IMR-90 (cell line): Measurements from ENCODE around the gene ANKFY1. TPM values are rescaled to one million over a fixed set of nuclear protein-coding genes. Genes with fewer than 3 reads are reported as not detected.

Source experiments
- ATAC-seq: fragments of 200-7000 bp; cut with Tn5 transposase; 2 replicates; pipeline ENCODE4 v1.9.1; 2020; ENCODE audit warnings: low read depth, mild to moderate bottlenecking, moderate library complexity
- BruUV-seq: library from RNA; stranded (reverse); fragments of 400-500 nt; replicated peaks from 2 replicates; lab custom pipeline; 2021; lab: Mats Ljungman, UMichigan
- CTCF ChIA-PET: fragments of 300-600 bp; formaldehyde crosslinking; extraction: SDS; loops from one replicate; lab custom pipeline; 2021; ENCODE audit warnings: antibody characterized with exemption; lab: Yijun Ruan, JAX
- POLR2A ChIA-PET: fragments of 300-600 bp; sonication (Branson Sonifier 250); formaldehyde crosslinking; loops from one replicate; lab custom pipeline; 2022; ENCODE audit warnings: antibody characterized with exemption; ENCODE audit not compliant: unreplicated experiment; lab: Charles Lee
- DNase-seq: peaks from one replicate; pipeline ENCODE4 v3.0.0; 2013
- H2AFZ ChIP-seq: replicated peaks from 2 replicates; pipeline ENCODE3; 2013; ENCODE audit warnings: low read length, mild to moderate bottlenecking; ENCODE audit not compliant: poor library complexity
- H2AK5ac ChIP-seq: 2 replicates; pipeline ENCODE4 v1.6.1; 2013; ENCODE audit warnings: low read depth, low read length, inconsistent platforms
- H2AK9ac ChIP-seq: replicated peaks from 2 replicates; pipeline ENCODE3; 2013; ENCODE audit warnings: mild to moderate bottlenecking, low read depth, low read length, moderate library complexity; ENCODE audit not compliant: poor library complexity
- H2BK120ac ChIP-seq: 2 replicates; pipeline ENCODE4 v1.6.1; 2013; ENCODE audit warnings: low read depth, low read length, inconsistent platforms
- H2BK15ac ChIP-seq: 3 replicates; pipeline ENCODE4 v1.6.1; 2013; ENCODE audit warnings: low read depth, low read length, inconsistent platforms
- H2BK20ac ChIP-seq: 2 replicates; pipeline ENCODE4 v1.6.1; 2013; ENCODE audit warnings: low read depth, mild to moderate bottlenecking, inconsistent platforms, low read length, moderate library complexity
- H2BK5ac ChIP-seq: 2 replicates; pipeline ENCODE4 v1.6.1; 2013; ENCODE audit warnings: mild to moderate bottlenecking, low read depth, low read length, inconsistent platforms; ENCODE audit not compliant: poor library complexity, severe bottlenecking
- H3K14ac ChIP-seq: replicated peaks from 2 replicates; pipeline ENCODE4 v1.6.1; 2013; ENCODE audit warnings: low read depth, low read length, inconsistent platforms
- H3K18ac ChIP-seq: 2 replicates; pipeline ENCODE4 v1.6.1; 2013; ENCODE audit warnings: low read depth, low read length, control low read depth
- H3K23ac ChIP-seq: 2 replicates; pipeline ENCODE4 v1.6.1; 2013; ENCODE audit warnings: low read depth, low read length, inconsistent platforms
- H3K27ac ChIP-seq: 2 replicates; pipeline ENCODE4 v1.5.1; 2013; ENCODE audit warnings: mild to moderate bottlenecking, control low read depth, low read length; ENCODE audit not compliant: insufficient read depth
- H3K27me3 ChIP-seq: 2 replicates; pipeline ENCODE4 v1.6.1; 2013; ENCODE audit warnings: low read length; ENCODE audit not compliant: control insufficient read depth, insufficient read depth
- H3K36me3 ChIP-seq: 2 replicates; pipeline ENCODE4 v1.6.1; 2013; ENCODE audit warnings: low read length, mixed read lengths; ENCODE audit not compliant: control insufficient read depth, insufficient read depth
- H3K4ac ChIP-seq: 2 replicates; pipeline ENCODE4 v1.6.1; 2013; ENCODE audit warnings: low read depth, low read length, inconsistent platforms
- H3K4me1 ChIP-seq: 2 replicates; pipeline ENCODE4 v1.6.1; 2013; ENCODE audit warnings: low read length, mixed read lengths; ENCODE audit not compliant: control insufficient read depth, insufficient read depth
- H3K4me2 ChIP-seq: 2 replicates; pipeline ENCODE4 v1.6.1; 2013; ENCODE audit warnings: low read depth, mild to moderate bottlenecking, control low read depth, low read length, moderate library complexity
- H3K4me3 ChIP-seq: 2 replicates; pipeline ENCODE4 v1.5.1; 2013; ENCODE audit warnings: low read depth, mild to moderate bottlenecking, control low read depth, low read length, moderate library complexity; ENCODE audit not compliant: insufficient read depth
- H3K56ac ChIP-seq: 2 replicates; pipeline ENCODE4 v1.6.1; 2013; ENCODE audit warnings: low read length, inconsistent platforms; ENCODE audit not compliant: insufficient read depth; ENCODE audit errors: extremely low read depth
- H3K79me1 ChIP-seq, 2 experiments: 2 replicates each; pipeline ENCODE4 v1.6.1; 2013; ENCODE audit warnings: low read length in 2 of 2, inconsistent platforms in 1 of 2, low read depth in 1 of 2
- H3K9ac ChIP-seq: 2 replicates; pipeline ENCODE4 v1.6.1; 2013; ENCODE audit warnings: low read depth, low read length, control low read depth
- H3K9me1 ChIP-seq: 2 replicates; pipeline ENCODE4 v1.6.1; 2013; ENCODE audit warnings: low read length, inconsistent platforms; ENCODE audit not compliant: insufficient read depth
- H3K9me3 ChIP-seq: 2 replicates; pipeline ENCODE4 v1.6.1; 2013; ENCODE audit warnings: low read length; ENCODE audit not compliant: control insufficient read depth, insufficient read depth
- H4K20me1 ChIP-seq: 2 replicates; pipeline ENCODE4 v1.6.1; 2013; ENCODE audit warnings: low read length, inconsistent platforms; ENCODE audit not compliant: insufficient read depth
- H4K5ac ChIP-seq: 2 replicates; pipeline ENCODE4 v1.6.1; 2013; ENCODE audit warnings: mild to moderate bottlenecking, low read depth, low read length, control low read depth
- H4K8ac ChIP-seq, 2 experiments: 2 replicates each; pipeline ENCODE4 v1.6.1; 2013; ENCODE audit warnings: low read depth in 2 of 2, low read length in 2 of 2, control low read depth in 1 of 2, inconsistent platforms in 1 of 2
- H4K91ac ChIP-seq: 2 replicates; pipeline ENCODE4 v1.6.1; 2013; ENCODE audit warnings: low read depth, low read length, inconsistent platforms; ENCODE audit not compliant: insufficient read depth
- MAZ ChIP-seq: IDR thresholded peaks from 2 replicates; pipeline ENCODE4 v1.6.1; 2012; ENCODE audit warnings: low read depth, mild to moderate bottlenecking, low read length, improper control_type of control experiment, moderate library complexity, borderline replicate concordance
- RCOR1 ChIP-seq: IDR thresholded peaks from 2 replicates; pipeline ENCODE4 v1.6.1; 2012; ENCODE audit warnings: mild to moderate bottlenecking, low read length, improper control_type of control experiment; ENCODE audit not compliant: insufficient replicate concordance
- WGBS, 2 experiments: methylation state at CpG; one replicate each; pipeline versions ENCODE4 v1.1.5 to v1.1.7; 2013; ENCODE audit warnings: missing lambda C conversion rate in 2 of 2; ENCODE audit not compliant: insufficient read length in 1 of 2; ENCODE audit errors: extremely low coverage in 2 of 2; 5-methylcytosine and 5-hydroxymethylcytosine counted together
- dilution Hi-C: fragments of 300-500 bp; cut with HindIII; formaldehyde crosslinking; loops from one replicate; pipeline ENCODE4 v1.14.3; 2018; ENCODE audit warnings: low sequenced_read_pairs; ENCODE audit not compliant: unreplicated experiment
- in situ Hi-C: fragments of 300-500 bp; cut with MboI; formaldehyde crosslinking; loops from 3 replicates; pipeline ENCODE4 v1.14.3; 2019; ENCODE audit warnings: low sequenced_read_pairs, inconsistent platforms, mixed read lengths
- intact Hi-C: fragments of 100-400 bp; cut with micrococcal nuclease; formaldehyde crosslinking; loops from 2 replicates; pipeline ENCODE4 v1.10.0; 2022
- polyA plus RNA-seq, 3 experiments: library from polyadenylated mRNA; depleted of rRNA; stranded (reverse); fragments of >200 nt; gene quantifications; 2 replicates each; pipeline ENCODE4 v1.2.3, GENCODE V29; 2012; ENCODE audit warnings: low replicate concordance in 1 of 3
- total RNA-seq: library from RNA; depleted of rRNA; stranded (reverse); fragments of >200 nt; gene quantifications from 2 replicates; pipeline ENCODE4 v1.2.3, GENCODE V29; 2012

ANKFY1 gene
- total and polyA plus RNA-seq, 2 of the 4 experiments (the other 2 are of a cell fraction) = 32.3 to 48.9 TPM

GRCh38 chr17:4186357-4186881 lies 77.4 kb downstream of the ANKFY1 start:
- in situ Hi-C loops (no loop called here), dilution Hi-C loops (no loop called here), intact Hi-C loops (no loop called here)
- Histone ChIP-seq H3K14ac (no peak overlapping the region), H3K36me3 (peaks cover 55% of the 10 kb centered on the region), H3K9me1 (no peaks in the 10 kb centered on the region; the same call in 1 of the 2 replicates), H2BK5ac (no peak overlapping the region), H4K20me1 (no peaks in the 10 kb centered on the region), H3K9ac (no peak overlapping the region), H4K8ac (no peak overlapping the region), H3K4me3 (no peak overlapping the region), H3K23ac (no peak overlapping the region), H3K27me3 (no peaks in the 10 kb centered on the region), H4K5ac (no peak overlapping the region), H3K18ac (no peak overlapping the region), H3K9me3 (no peaks in the 10 kb centered on the region), H2BK15ac (no peak overlapping the region), H2BK120ac (no peak overlapping the region), H3K27ac (no peak overlapping the region), H3K4me2 (no peak overlapping the region), H2AFZ (no peak overlapping the region), H3K79me1 (peaks cover 0 to 10% of the 10 kb centered on the region in 2 experiments; a peak in 3 of 4 replicates), H2AK9ac (no peak overlapping the region), H3K4ac (no peak overlapping the region), H3K4me1 (no peaks in the 10 kb centered on the region), H4K91ac (no peak overlapping the region), H3K56ac (no peak overlapping the region), H2AK5ac (no peak overlapping the region), H2BK20ac (no peak overlapping the region)
- ChIA-PET CTCF (no interaction called here), POLR2A (no interaction called here)
- no peak for DNase-seq
- no peak for TF ChIP-seq RCOR1
- TF ChIP-seq MAZ = no peak
- no peak for ATAC-seq
- BruUV-seq = no TSS peak
- 30% methylated on average over 5 of the region's 8 CpGs; no CpG with 5 or more reads in 1 of the 2 experiments for WGBS, 2 experiments
